ENCODE measurements around the gene KIF3B. TPM values are rescaled to one million over a fixed set of nuclear protein-coding genes. Genes with fewer than 3 reads are reported as not detected.

Gene KIF3B
- total and polyA plus RNA-seq, 2 of the 13 experiments (the other 11 are each of a cell fraction or from before 2014, with no cell fraction given), result 23.6 to 28.8 TPM

- 0 out of 2 replicates have a peak, but pooled peaks have one; percentile 48 for TF ChIP-seq HINFP (CRISPR knock-in tag; IDR thresholded peaks at IDR 0.05; ENCODE audit: low read depth)
- no peak; the same call in 1 of the 2 replicates for TF ChIP-seq CENPT (CRISPR knock-in tag; IDR thresholded peaks at IDR 0.05; ENCODE audit: low read depth)
- TF ChIP-seq IRF2 (CRISPR knock-in tag; IDR thresholded peaks at IDR 0.05), result peak; percentile 94
- 0 out of 2 replicates have a peak, but pooled peaks have one; percentile 72 for TF ChIP-seq CHCHD3 (CRISPR knock-in tag; IDR thresholded peaks at IDR 0.05)
- TF ChIP-seq ZBED4 (CRISPR knock-in tag; IDR thresholded peaks at IDR 0.05; ENCODE audit: borderline replicate concordance), result peak; percentile 99
- no peak for TF ChIP-seq SSRP1 (CRISPR knock-in tag; IDR thresholded peaks at IDR 0.05)
- peak; percentile 89; the same call in 1 of the 2 replicates for TF ChIP-seq ZKSCAN8 (CRISPR knock-in tag; IDR thresholded peaks at IDR 0.05; ENCODE audit: borderline replicate concordance)
- peak; percentile 97 for TF ChIP-seq ZNF644 (CRISPR knock-in tag; IDR thresholded peaks at IDR 0.05; ENCODE audit: low read depth)
- no peak for TF ChIP-seq ZNF740 (CRISPR knock-in tag; IDR thresholded peaks at IDR 0.05)
- TF ChIP-seq GABPB1 (CRISPR knock-in tag; IDR thresholded peaks at IDR 0.05), result peak; percentile 41; the same call in 1 of the 2 replicates
- TF ChIP-seq ARID3A (IDR thresholded peaks at IDR 0.05; ENCODE audit: low read depth, low read length), result peak; percentile 94
- peak; percentile 99 for TF ChIP-seq NCOR1 (IDR thresholded peaks at IDR 0.05; ENCODE audit: borderline replicate concordance, low read length)
- peak; percentile 78; the same call in 1 of the 2 replicates for TF ChIP-seq KAT8 (CRISPR knock-in tag; IDR thresholded peaks at IDR 0.05)
- TF ChIP-seq ZNF720 (CRISPR knock-in tag; IDR thresholded peaks at IDR 0.05), result no peak
- no peak for TF ChIP-seq SNAPC4 (CRISPR knock-in tag; IDR thresholded peaks at IDR 0.05)
- TF ChIP-seq TSC22D2 (CRISPR knock-in tag; IDR thresholded peaks at IDR 0.05; ENCODE audit: borderline replicate concordance), result no peak
Measured at GRCh38 chr20:32289661-32290431, 12.4 kb downstream of the KIF3B start (continued).
